ENCODE measurements around the gene ELOA. TPM values are rescaled to one million over a fixed set of nuclear protein-coding genes. Genes with fewer than 3 reads are reported as not detected.

The ELOA gene
- total and polyA plus RNA-seq, 2 of the 13 experiments (the other 11 are each of a cell fraction or from before 2014, with no cell fraction given), result 14.2 to 28.5 TPM

GRCh38 chr1:23772049-23772853, 29.0 kb downstream of the ELOA start (continued):
- TF ChIP-seq SSRP1 (CRISPR knock-in tag; IDR thresholded peaks at IDR 0.05) (no peak), XRCC5 (optimal IDR thresholded peaks at IDR 0.05; ENCODE audit: low read length) (peak; percentile 59), RFXANK (CRISPR knock-in tag; IDR thresholded peaks at IDR 0.05) (no peak), GFI1 (CRISPR knock-in tag; IDR thresholded peaks at IDR 0.05; ENCODE audit: borderline replicate concordance) (peak; percentile 35; the same call in 1 of the 2 replicates), CBX5 (CRISPR knock-in tag; IDR thresholded peaks at IDR 0.05; ENCODE audit: borderline replicate concordance) (0 out of 2 replicates have a peak, but pooled peaks have one; percentile 55), GATAD2A (CRISPR knock-in tag; IDR thresholded peaks at IDR 0.05) (0 out of 2 replicates have a peak, but pooled peaks have one; percentile 11), KAT8 (CRISPR knock-in tag; IDR thresholded peaks at IDR 0.05) (peak; percentile 25; the same call in 1 of the 2 replicates), FOXA3 (CRISPR knock-in tag; IDR thresholded peaks at IDR 0.05) (no peak), ZNF24 (IDR thresholded peaks at IDR 0.05) (peak; percentile 74; the same call in 1 of the 2 replicates), RAD21 (CRISPR knock-in tag; IDR thresholded peaks at IDR 0.05) (peak; percentile 78), KMT2A (CRISPR knock-in tag; IDR thresholded peaks at IDR 0.05) (0 out of 2 replicates have a peak, but pooled peaks have one; percentile 52), ZNF121 (CRISPR knock-in tag; IDR thresholded peaks at IDR 0.05) (0 out of 2 replicates have a peak, but pooled peaks have one; percentile 11), FUBP1 (CRISPR knock-in tag; IDR thresholded peaks at IDR 0.05; ENCODE audit: borderline replicate concordance) (no peak), GATAD1 (CRISPR knock-in tag; IDR thresholded peaks at IDR 0.05) (0 out of 2 replicates have a peak, but pooled peaks have one; percentile 29), SALL1 (CRISPR knock-in tag; IDR thresholded peaks at IDR 0.05) (peak; percentile 40; the same call in 1 of the 2 replicates), RNF219 (CRISPR knock-in tag; IDR thresholded peaks at IDR 0.05) (0 out of 2 replicates have a peak, but pooled peaks have one; percentile 41), ZNF574 (CRISPR knock-in tag; IDR thresholded peaks at IDR 0.05) (peak; percentile 35; the same call in 1 of the 2 replicates), ATRX (CRISPR knock-in tag; IDR thresholded peaks at IDR 0.05; ENCODE audit: borderline replicate concordance) (no peak), KDM2A (CRISPR knock-in tag; IDR thresholded peaks at IDR 0.05; ENCODE audit: borderline replicate concordance, low read depth) (peak; percentile 37; the same call in 1 of the 2 replicates), TRAFD1 (CRISPR knock-in tag; IDR thresholded peaks at IDR 0.05; ENCODE audit: borderline replicate concordance) (no peak)
